GM12878 (cell line): ENCODE results near the gene HNRNPU. TPM values are rescaled to one million over a fixed set of nuclear protein-coding genes. Genes with fewer than 3 reads are reported as not detected.

Source experiments
- ATAC-seq: fragments of 200-7000 bp; cut with Tn5 transposase; 3 replicates; pipeline ENCODE4 v1.9.1; 2020; ENCODE audit warnings: mild to moderate bottlenecking, moderate library complexity
- BruUV-seq: library from RNA; stranded (reverse); fragments of 400-500 nt; replicated peaks from 2 replicates; lab custom pipeline; 2021; lab: Mats Ljungman, UMichigan
- CTCF ChIA-PET: fragments of 300-600 bp; sonication (Branson Sonifier 250); formaldehyde crosslinking; extraction: SDS; loops from one replicate; lab custom pipeline; 2021; ENCODE audit warnings: inconsistent platforms; lab: Yijun Ruan, JAX
- POLR2A ChIA-PET: fragments of 350-600 bp; formaldehyde crosslinking; extraction: SDS; loops from one replicate; lab custom pipeline; 2021; ENCODE audit warnings: inconsistent platforms; lab: Charles Lee
- RAD21 ChIA-PET: fragments of 300-600 bp; sonication (Branson Sonifier 250); formaldehyde crosslinking; loops from one replicate; lab custom pipeline; 2023; ENCODE audit warnings: antibody characterized with exemption; ENCODE audit not compliant: unreplicated experiment; lab: Charles Lee
- SMC1A ChIA-PET: fragments of 300-600 bp; sonication (Branson Sonifier 250); formaldehyde crosslinking; loops from one replicate; lab custom pipeline; 2023; ENCODE audit not compliant: unreplicated experiment, uncharacterized antibody; lab: Charles Lee
- DNase-seq: peaks from one replicate; pipeline ENCODE4 v3.0.0-alpha.2; 2011; ENCODE audit warnings: low read depth, low spot score
- FAIRE-seq: peaks from 3 replicates; lab custom pipeline; 2011; peaks lifted over from hg19 to GRCh38; lab: Jason Lieb, UNC
- H2AFZ ChIP-seq: 2 replicates; pipeline ENCODE4 v1.6.0; 2011; ENCODE audit warnings: low read depth, low read length, control low read depth; ENCODE audit not compliant: control insufficient read depth
- H3K27ac ChIP-seq: 2 replicates; pipeline ENCODE4 v1.5.1; 2011; ENCODE audit warnings: control low read depth; ENCODE audit not compliant: control insufficient read depth, insufficient read depth
- H3K27me3 ChIP-seq, 2 experiments: replicated peaks in 1 of 2; 2 replicates each; pipeline versions ENCODE4 v1.6.0 to v1.6.1; 2011; ENCODE audit warnings: low read length in 1 of 2; ENCODE audit not compliant: control insufficient read depth in 2 of 2, insufficient read depth in 2 of 2
- H3K36me3 ChIP-seq, 2 experiments: 2 replicates each; pipeline ENCODE4 v1.5.1; 2011; ENCODE audit warnings: low read length in 1 of 2; ENCODE audit not compliant: control insufficient read depth in 2 of 2, insufficient read depth in 2 of 2
- H3K4me1 ChIP-seq: 2 replicates; pipeline ENCODE4 v1.6.1; 2011; ENCODE audit warnings: mild to moderate bottlenecking, low read length, moderate library complexity, mixed read lengths; ENCODE audit not compliant: control insufficient read depth, insufficient read depth
- H3K4me2 ChIP-seq: 2 replicates; pipeline ENCODE4 v1.6.0; 2011; ENCODE audit warnings: control low read depth; ENCODE audit not compliant: control insufficient read depth, insufficient read depth
- H3K4me3 ChIP-seq: fragments of 200-600 bp; sonication (generic); 2 replicates; pipeline ENCODE4 v1.5.1; 2016
- H3K79me2 ChIP-seq: 2 replicates; pipeline ENCODE4 v1.6.0; 2011; ENCODE audit warnings: low read length; ENCODE audit not compliant: control insufficient read depth, insufficient read depth
- H3K9ac ChIP-seq: 2 replicates; pipeline ENCODE4 v1.8.0; 2011; ENCODE audit warnings: low read length, control low read depth, mixed read lengths; ENCODE audit not compliant: control insufficient read depth, insufficient read depth
- H3K9me3 ChIP-seq: replicated peaks from 3 replicates; pipeline ENCODE4 v1.5.1; 2011; ENCODE audit warnings: mild to moderate bottlenecking, low read length; ENCODE audit not compliant: control insufficient read depth, insufficient read depth
- H4K20me1 ChIP-seq: 2 replicates; pipeline ENCODE4 v1.6.0; 2011; ENCODE audit not compliant: control insufficient read depth, insufficient read depth
- CREM ChIP-seq: IDR thresholded peaks from 2 replicates; pipeline ENCODE4 v1.6.1; 2014; ENCODE audit warnings: antibody characterized with exemption, low read depth
- PAX8 ChIP-seq: fragments of 450-650 bp; IDR thresholded peaks from 2 replicates; pipeline ENCODE4 v1.6.1; 2017; ENCODE audit warnings: mild to moderate bottlenecking, moderate library complexity
- POLR2AphosphoS2 ChIP-seq: IDR thresholded peaks from 2 replicates; pipeline ENCODE4 v1.6.1; 2011; ENCODE audit warnings: low read depth, mild to moderate bottlenecking, low read length, improper control_type of control experiment, moderate library complexity
- POLR2AphosphoS5 ChIP-seq: IDR thresholded peaks from 2 replicates; pipeline ENCODE4 v1.6.1; 2011; ENCODE audit warnings: mild to moderate bottlenecking, low read length, inconsistent platforms
- RELA ChIP-seq: fragments of 450-650 bp; IDR thresholded peaks from 2 replicates; pipeline ENCODE4 v1.8.0; 2014; ENCODE audit warnings: borderline replicate concordance; ENCODE audit not compliant: partially characterized antibody
- WGBS: methylation state at CpG from one replicate; pipeline ENCODE4 v1.1.6; 2016; ENCODE audit warnings: low lambda C conversion rate; ENCODE audit not compliant: insufficient replicate concordance, insufficient coverage; ENCODE audit errors: missing lambda C conversion rate; 5-methylcytosine and 5-hydroxymethylcytosine counted together
- in situ Hi-C: fragments of 300-500 bp; cut with MboI; formaldehyde crosslinking; loops from 9 replicates; pipeline ENCODE4 v1.14.3; 2018; ENCODE audit warnings: mixed read lengths
- intact Hi-C: fragments of 100-400 bp; cut with micrococcal nuclease; formaldehyde crosslinking; loops from one replicate; pipeline ENCODE4 v1.14.2; 2022; ENCODE audit not compliant: unreplicated experiment
- polyA plus RNA-seq, 11 experiments: library from polyadenylated mRNA; depleted of rRNA in 4 of 11; unstranded in 6 of 11; stranded (reverse) in 5 of 11; fragments of >200 nt; fragmentation: Nextera tagmentation in 4 of 11; fragmentation: Illumina TruSeq in 1 of 11; extraction: Ambion mirVana in 4 of 11; extraction: Trizol in 1 of 11; gene quantifications; 1 replicate in 1 of 11; 2 replicates in 10 of 11; pipeline versions ENCODE4 v1.2.1 to v1.2.3, GENCODE V29; 2011 to 2016; ENCODE audit warnings: inconsistent platforms in 2 of 11, missing spikeins in 2 of 11, low read depth in 1 of 11
- total RNA-seq, 4 experiments: library from RNA; depleted of rRNA in 3 of 4; stranded (reverse); fragments of >200 nt in 3 of 4; fragmentation: Illumina TruSeq in 1 of 4; extraction: Trizol in 1 of 4; gene quantifications; 2 replicates each; pipeline versions ENCODE4 v1.2.1 to v1.2.3, GENCODE V29; 2013 to 2021

Gene HNRNPU
- total and polyA plus RNA-seq, 10 of the 15 experiments (the other 5 are each of a cell fraction or from before 2014, with no cell fraction given): 163 to 569 (median 420) TPM

DNA sequence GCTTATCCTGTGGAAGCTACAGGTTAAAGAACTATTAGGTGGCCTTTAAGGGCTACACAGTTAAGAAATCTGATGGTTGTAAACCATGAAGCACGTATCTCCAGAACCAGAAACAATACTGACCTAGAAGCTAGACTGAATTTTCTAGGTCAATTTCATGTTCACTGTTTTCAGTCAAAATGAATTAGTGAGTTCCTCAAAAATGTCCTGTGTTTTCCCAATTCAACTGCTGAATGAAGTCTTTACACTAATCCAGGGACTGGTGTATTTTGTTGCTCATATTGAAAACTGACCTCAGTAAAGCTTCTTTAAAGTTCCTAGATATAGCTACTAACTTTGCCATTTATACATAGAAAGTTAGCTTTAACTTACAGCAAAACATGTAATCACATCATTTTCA lies 6.0 kb downstream of the HNRNPU start:
- peaks cover 14% of the 10 kb centered on the region for H4K20me1 ChIP-seq
- intact Hi-C loops: no loop called here
- H3K27ac ChIP-seq: no peak overlapping the region

DNA sequence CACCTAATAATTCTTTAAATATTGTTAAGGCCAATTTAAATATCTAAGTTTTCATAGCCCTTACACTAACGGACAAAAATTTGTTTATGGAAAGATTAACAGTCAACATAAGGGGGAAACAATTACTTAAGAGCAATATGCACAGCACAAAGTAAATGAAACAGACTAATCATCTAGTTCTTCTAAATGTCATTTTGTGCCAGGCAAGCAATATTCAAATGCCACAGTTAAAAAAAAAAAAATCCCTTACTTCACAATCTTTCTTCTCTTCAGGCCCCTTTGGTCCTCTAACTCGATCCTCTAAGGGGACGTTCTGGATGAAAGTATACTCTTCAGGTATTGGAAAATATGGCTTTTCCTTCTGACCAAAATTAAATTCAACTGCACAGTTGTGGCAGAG lies 6.6 kb downstream of the HNRNPU start:
- RAD21 ChIA-PET: interaction anchor here (1.2 to 1.6 kb wide), 2 partner anchors 11 kb away, joined by 3 read pairs; no protein-coding TSS in a partner anchor
- Histone ChIP-seq H3K36me3 (peaks cover 10 to 59% of the 10 kb centered on the region in 2 experiments), H4K20me1 (peaks cover 14% of the 10 kb centered on the region), H3K9ac (no peak overlapping the region), H3K9me3 (no peaks in the 10 kb centered on the region), H3K4me1 (peaks cover 3% of the 10 kb centered on the region; the same call in 1 of the 2 replicates), H3K79me2 (peaks cover 88% of the 10 kb centered on the region), H3K27me3 (no peaks in the 10 kb centered on the region), H3K27ac (no peak overlapping the region), H3K4me2 (0 out of 2 replicates have a peak overlapping the region, but pooled peaks have one; percentile 21), H3K4me3 (peak overlapping the region; percentile 17; the same call in 1 of the 2 replicates), H2AFZ (no peak overlapping the region)
- POLR2A ChIA-PET: interaction anchor here (0.6 to 21.2 kb wide), 3 partner anchors 10 to 1415 kb away, joined by 3 to 350 read pairs (median 9); partner anchors contain the start of gene COX20
- ATAC-seq (no peak), FAIRE-seq (no peak), DNase-seq (no peak)
- CTCF ChIA-PET: interaction anchor here (0.7 to 11.1 kb wide), 5 partner anchors 16 to 254 kb away, joined by 3 to 98 read pairs (median 4); partner anchors contain the start of gene COX20
- WGBS: 49% methylated on average over 3 of the region's 3 CpGs
- intact Hi-C loops: no loop called here
- SMC1A ChIA-PET: interaction anchor here (1.2 to 18.4 kb wide), 8 partner anchors 8 to 185 kb away, joined by 3 to 360 read pairs (median 11); partner anchors contain the start of gene COX20
- BruUV-seq: no TSS peak
- in situ Hi-C loops: no loop called here
- TF ChIP-seq POLR2AphosphoS2: no peak
- TF ChIP-seq RELA: no peak
- TF ChIP-seq CREM: no peak

More for the DNA sequence above, 6.0 kb downstream of the HNRNPU start:
- Histone ChIP-seq H3K4me3 (peak overlapping the region; percentile 17; the same call in 1 of the 2 replicates), H3K27me3 (no peaks in the 10 kb centered on the region), H3K79me2 (peaks cover 89% of the 10 kb centered on the region), H2AFZ (no peak overlapping the region), H3K4me1 (peaks cover 3% of the 10 kb centered on the region; the same call in 1 of the 2 replicates), H3K36me3 (peaks cover 10 to 59% of the 10 kb centered on the region in 2 experiments), H3K4me2 (peak overlapping the region; percentile 60), H3K9ac (no peak overlapping the region), H3K9me3 (no peaks in the 10 kb centered on the region)
- in situ Hi-C loops: no loop called here
- CTCF ChIA-PET: interaction anchor here (0.7 to 11.1 kb wide), 9 partner anchors 9 to 255 kb away, joined by 3 to 98 read pairs (median 4); partner anchors contain the start of gene COX20
- 56% methylated on average over 1 of the region's 1 CpG for WGBS
- TF ChIP-seq POLR2AphosphoS5 (peak; percentile 41; the same call in 1 of the 2 replicates), PAX8 (no peak)
- RAD21 ChIA-PET: interaction anchor here (0.9 to 1.7 kb wide), 4 partner anchors 12 to 184 kb away, joined by 3 to 7 read pairs (median 4); no protein-coding TSS in a partner anchor
- BruUV-seq: no TSS peak
- no peak for DNase-seq
- no peak for FAIRE-seq
- ATAC-seq: no peak
- POLR2A ChIA-PET: interaction anchor here (1.0 to 21.2 kb wide), 3 partner anchors 10 to 61 kb away, joined by 5 to 350 read pairs (median 9); partner anchors contain the start of gene COX20
- SMC1A ChIA-PET: interaction anchor here (1.2 to 18.4 kb wide), 8 partner anchors 9 to 184 kb away, joined by 3 to 360 read pairs (median 8); partner anchors contain the start of gene COX20
